Vein endothelial cell (primary cell): ENCODE measurements around the gene BICDL1. TPM values are rescaled to one million over a fixed set of nuclear protein-coding genes. Genes with fewer than 3 reads are reported as not detected.

Experiments
- small RNA-seq: library from RNA; depleted of rRNA; stranded (forward); fragments of <200 nt; gene quantifications from one replicate; pipeline ENCODE3, GENCODE V24; 2012
- total RNA-seq: library from RNA; depleted of rRNA; stranded (reverse); fragments of >200 nt; gene quantifications from 2 replicates; pipeline ENCODE4 v1.2.3, GENCODE V29; 2012

Gene BICDL1, protein sequence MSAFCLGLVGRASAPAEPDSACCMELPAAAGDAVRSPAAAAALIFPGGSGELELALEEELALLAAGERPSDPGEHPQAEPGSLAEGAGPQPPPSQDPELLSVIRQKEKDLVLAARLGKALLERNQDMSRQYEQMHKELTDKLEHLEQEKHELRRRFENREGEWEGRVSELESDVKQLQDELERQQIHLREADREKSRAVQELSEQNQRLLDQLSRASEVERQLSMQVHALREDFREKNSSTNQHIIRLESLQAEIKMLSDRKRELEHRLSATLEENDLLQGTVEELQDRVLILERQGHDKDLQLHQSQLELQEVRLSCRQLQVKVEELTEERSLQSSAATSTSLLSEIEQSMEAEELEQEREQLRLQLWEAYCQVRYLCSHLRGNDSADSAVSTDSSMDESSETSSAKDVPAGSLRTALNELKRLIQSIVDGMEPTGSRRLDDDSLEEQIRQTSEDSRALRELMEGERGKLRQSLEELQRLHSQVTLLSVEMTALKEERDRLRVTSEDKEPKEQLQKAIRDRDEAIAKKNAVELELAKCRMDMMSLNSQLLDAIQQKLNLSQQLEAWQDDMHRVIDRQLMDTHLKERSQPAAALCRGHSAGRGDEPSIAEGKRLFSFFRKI
- total RNA-seq, result not detected in 2 replicates

DNA sequence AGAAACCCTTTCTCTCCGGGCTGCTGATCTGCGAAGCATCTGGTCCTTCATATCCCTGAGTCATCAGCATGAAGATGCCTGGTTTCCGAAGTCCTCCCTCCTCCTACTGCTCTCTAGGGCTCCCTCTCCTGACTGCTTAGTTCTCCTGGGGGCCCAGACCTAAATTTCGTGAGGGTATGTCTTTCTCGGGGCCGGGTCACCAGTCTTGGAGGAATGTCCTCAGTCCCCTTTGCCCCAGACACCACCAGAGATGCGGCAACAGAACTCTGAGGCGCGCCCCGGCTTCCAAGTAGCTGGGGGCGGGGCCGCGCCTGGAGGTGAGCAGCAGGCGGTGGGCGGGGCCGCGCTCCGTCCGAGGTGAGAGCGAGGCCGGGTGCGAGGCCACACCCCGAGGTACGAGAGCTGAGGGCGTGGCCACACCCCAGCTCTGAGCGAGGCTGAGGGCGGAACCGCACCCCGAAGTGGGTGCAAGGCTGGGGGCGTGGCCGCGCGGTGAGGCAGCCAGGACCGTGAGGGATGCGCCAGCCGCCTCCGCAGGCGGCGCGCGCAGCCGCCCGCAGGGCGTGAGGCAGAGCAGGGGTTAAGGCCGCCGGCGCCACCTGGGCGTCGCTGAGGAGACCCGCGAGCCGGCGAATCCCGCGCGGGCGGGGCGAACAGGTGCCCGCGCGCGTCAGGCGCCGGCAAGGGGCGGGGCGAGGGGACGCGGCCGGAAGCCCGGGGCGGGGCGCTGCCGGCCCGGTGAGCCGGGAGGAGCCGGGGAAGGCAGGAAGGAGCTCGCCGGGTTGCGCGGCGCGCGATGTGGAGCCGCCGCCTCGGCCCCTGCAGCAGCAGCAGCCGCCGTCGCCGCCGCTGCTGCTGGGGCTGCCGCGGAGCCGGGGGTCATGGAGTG lies at the start of gene BICDL1:
Gene BICDL1 (plus strand): TSS at position 765 of the 889 bp plus-strand sequence. CDS start 633 bp downstream, outside the sequence.

DNA sequence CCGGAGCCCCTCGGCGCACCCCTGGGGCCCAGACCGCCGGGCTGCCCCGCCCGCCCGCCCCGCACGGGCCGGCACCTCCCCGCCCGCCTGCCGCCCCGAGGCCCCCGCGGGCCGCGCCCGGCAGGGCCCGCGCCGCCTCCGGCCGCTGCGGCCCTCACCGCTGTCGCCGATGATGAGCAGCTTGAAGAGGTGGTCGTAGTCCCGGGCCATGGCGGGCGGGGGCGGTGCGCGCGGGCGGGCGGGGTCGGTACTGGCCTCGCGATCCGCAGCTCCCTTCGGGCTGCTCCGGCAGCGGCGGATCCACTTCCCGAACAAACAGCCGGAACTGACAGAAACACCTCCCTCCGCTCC lies 127.4 kb downstream of the BICDL1 start, which contains the start of gene RAB35:
Gene RAB35 (minus strand): TSS at position 313 of the 351 bp plus-strand sequence. CDS start 103 bp downstream, at position 210.

Small RNA genes within 50 kb of the gene (small RNA-seq; reads per million reads assigned to genes)
- not detected for gene AC004812.1

Other genes with a start within 250 kb of the BICDL1 start
- gene CIT, start 111.9 kb upstream of the BICDL1 start, total RNA-seq, result 11.8 and 23.0 TPM in 2 replicates
- gene RAB35, start 127.5 kb downstream of the BICDL1 start, total RNA-seq, result 46.7 and 46.9 TPM in 2 replicates
- gene GCN1, start 205.5 kb downstream of the BICDL1 start, total RNA-seq, result 104 and 150 TPM in 2 replicates
- gene RPLP0, start 211.9 kb downstream of the BICDL1 start, total RNA-seq, result 3,085 and 3,490 TPM in 2 replicates